ENCODE measurements around the gene GALT. TPM values are rescaled to one million over a fixed set of nuclear protein-coding genes. Genes with fewer than 3 reads are reported as not detected.
A peak's percentile ranks its signal among the peaks of the same experiment; 100 is the strongest.

Gene GALT
- total and polyA plus RNA-seq, 9 donors, result 33.1 to 63.3 (median 45.2) TPM

GRCh38 chr9:34625186-34625486 lies 21.3 kb upstream of the GALT start:
- 15 to 37% (median 22%) methylated on average over 3 of the region's 3 CpGs for WGBS, 3 donors
- intact Hi-C loops (cut with DNase I), result no loop called here
- Histone ChIP-seq H3K4me1 (ENCODE audit: insufficient read depth) (peaks cover 4% of the 10 kb centered on the region), H3K27me3 (peaks cover 12% of the 10 kb centered on the region), H3K27ac (no peak overlapping the region), H3K36me3 (no peaks in the 10 kb centered on the region), H3K4me3 (no peak overlapping the region), H3K9me3 (no peaks in the 10 kb centered on the region)
- DNase-seq, result no peak
- TF ChIP-seq EP300 (IDR thresholded peaks at IDR 0.05) (no peak), POLR2A (IDR thresholded peaks at IDR 0.05) (no peak)
- TF ChIP-seq, protein P1, sequence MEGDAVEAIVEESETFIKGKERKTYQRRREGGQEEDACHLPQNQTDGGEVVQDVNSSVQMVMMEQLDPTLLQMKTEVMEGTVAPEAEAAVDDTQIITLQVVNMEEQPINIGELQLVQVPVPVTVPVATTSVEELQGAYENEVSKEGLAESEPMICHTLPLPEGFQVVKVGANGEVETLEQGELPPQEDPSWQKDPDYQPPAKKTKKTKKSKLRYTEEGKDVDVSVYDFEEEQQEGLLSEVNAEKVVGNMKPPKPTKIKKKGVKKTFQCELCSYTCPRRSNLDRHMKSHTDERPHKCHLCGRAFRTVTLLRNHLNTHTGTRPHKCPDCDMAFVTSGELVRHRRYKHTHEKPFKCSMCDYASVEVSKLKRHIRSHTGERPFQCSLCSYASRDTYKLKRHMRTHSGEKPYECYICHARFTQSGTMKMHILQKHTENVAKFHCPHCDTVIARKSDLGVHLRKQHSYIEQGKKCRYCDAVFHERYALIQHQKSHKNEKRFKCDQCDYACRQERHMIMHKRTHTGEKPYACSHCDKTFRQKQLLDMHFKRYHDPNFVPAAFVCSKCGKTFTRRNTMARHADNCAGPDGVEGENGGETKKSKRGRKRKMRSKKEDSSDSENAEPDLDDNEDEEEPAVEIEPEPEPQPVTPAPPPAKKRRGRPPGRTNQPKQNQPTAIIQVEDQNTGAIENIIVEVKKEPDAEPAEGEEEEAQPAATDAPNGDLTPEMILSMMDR (IDR thresholded peaks at IDR 0.05), result no peak

DNA sequence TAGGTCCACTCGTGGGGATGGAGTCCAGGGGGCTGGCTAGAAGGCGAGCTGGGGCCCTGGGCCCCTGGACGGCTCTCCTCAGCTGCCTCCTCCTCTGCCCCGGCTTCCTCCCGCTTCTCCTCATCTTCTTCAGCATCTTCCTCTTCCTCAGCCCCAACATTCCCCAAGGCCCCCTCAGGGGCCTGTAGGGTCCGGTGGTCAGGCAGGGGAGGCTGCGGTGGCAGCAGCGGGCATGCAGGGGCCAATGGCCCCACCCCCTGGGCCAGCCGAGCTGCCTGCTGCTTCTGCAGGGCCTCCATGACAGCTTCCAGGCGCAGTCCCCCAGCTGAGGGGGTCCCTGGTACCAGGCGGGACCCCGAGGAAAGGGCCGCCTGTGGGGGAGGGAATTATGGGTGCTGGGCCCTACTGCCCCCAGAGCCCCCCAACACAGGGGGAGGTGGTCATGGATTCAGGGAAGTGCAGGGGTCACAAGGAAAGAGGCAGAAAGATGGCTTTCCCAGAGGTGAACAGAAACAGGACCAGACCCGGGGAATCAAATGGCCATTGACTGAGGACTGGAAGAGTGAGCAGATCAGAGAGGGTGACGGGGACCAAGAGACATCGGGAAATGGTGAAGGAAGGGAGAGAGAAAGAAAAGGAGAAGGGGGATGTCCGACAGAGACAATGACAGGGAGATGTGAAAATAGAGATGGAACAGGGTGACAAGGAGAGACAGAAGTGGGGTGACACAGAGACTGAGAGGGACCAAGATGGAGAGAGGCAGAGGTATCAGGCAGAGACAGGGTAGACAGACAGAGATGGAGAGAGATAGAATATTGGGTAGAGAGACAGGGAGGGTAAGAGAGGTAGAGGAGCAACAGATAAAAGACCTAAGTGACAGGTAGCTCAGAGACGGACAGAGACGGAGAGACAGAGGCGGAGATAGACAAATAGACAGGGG lies 18.5 kb upstream of the GALT start:
- DNase-seq, result no peak
- TF ChIP-seq, protein P1 (IDR thresholded peaks at IDR 0.05), result no peak
- no peak for TF ChIP-seq EP300 (IDR thresholded peaks at IDR 0.05)
- TF ChIP-seq POLR2A (IDR thresholded peaks at IDR 0.05), result no peak
- peaks cover 12% of the 10 kb centered on the region for H3K27me3 ChIP-seq
- no peaks in the 10 kb centered on the region for H3K9me3 ChIP-seq
- WGBS, 3 donors, result 32 to 37% (median 36%) methylated on average over 20 of the region's 20 CpGs
- H3K4me1 ChIP-seq (ENCODE audit: insufficient read depth), result peaks cover 4% of the 10 kb centered on the region
- no peak overlapping the region for H3K4me3 ChIP-seq
- H3K36me3 ChIP-seq, result no peaks in the 10 kb centered on the region
- intact Hi-C loops (cut with DNase I), result no loop called here
- H3K27ac ChIP-seq, result no peak overlapping the region

DNA sequence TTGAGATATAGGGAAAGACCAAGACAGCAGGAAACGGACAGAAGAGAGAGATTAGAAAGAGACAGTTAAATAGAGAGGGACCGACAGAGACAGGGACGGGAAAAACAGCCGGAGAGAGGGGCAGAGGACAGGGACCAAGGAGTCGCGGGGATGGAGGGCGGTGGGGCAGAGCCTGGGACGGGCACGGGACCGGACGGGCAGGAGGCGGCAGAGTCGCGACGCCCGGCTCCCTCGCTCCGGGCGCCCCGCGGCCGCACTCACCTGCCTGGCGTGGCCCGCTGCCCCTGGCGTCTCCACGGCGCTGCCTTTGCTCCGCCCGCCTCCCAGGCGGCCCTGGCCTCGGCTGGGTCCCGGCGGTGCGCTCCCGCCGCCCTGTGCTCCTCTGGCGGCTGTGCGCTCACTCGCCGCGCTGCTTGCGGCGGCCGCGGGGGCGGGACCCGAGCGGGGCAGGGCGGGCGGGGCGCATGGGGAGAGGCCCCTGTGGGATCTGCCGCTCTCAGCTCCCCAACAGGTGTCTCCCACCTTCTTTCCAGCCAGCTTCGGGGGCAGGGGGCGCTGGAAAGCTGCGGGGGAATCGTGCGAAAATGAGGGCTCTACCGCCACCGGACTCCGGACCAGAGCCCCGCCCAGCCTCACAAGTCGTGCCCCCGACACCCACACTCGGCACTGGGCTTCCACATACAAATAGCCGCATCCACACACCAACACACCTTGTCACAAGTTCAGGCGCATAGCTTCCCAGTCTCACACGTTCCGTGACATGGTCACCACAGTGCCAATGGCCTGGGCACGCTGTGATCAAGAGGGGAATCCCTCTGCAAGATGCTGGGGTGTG lies 17.6 kb upstream of the GALT start, which contains the start of gene ARID3C:
Gene ARID3C (minus strand): TSS at position 411 of the 835 bp plus-strand sequence. CDS start 1,052 bp downstream, outside the sequence.
- Histone ChIP-seq H3K27ac (no peak within 1 kb of the TSS), H3K27me3 (peaks cover 12% of the 10 kb centered on the region), H3K9me3 (no peaks in the 10 kb centered on the region), H3K4me1 (ENCODE audit: insufficient read depth) (peaks cover 4% of the 10 kb centered on the region), H3K36me3 (no peaks in the 10 kb centered on the region), H3K4me3 (peak within 1 kb of the TSS; percentile 11)
- 1 to 2% (median 2%) methylated on average over 47 to 69 of the region's 69 CpGs for WGBS, 3 donors
- peak in 1 of 5 donors; percentile 56 for DNase-seq
- TF ChIP-seq EP300 (IDR thresholded peaks at IDR 0.05), result no peak
- TF ChIP-seq, protein P1 (IDR thresholded peaks at IDR 0.05), result no peak
- TF ChIP-seq POLR2A (IDR thresholded peaks at IDR 0.05), result no peak
- intact Hi-C loops (cut with DNase I), result no loop called here

- H3K27me3 ChIP-seq, result peaks cover 12% of the 10 kb centered on the region
- WGBS, 3 donors, result 18 to 26% (median 19%) methylated on average over 5 of the region's 5 CpGs
- no peak overlapping the region for H3K4me3 ChIP-seq
These were observed 17.0 kb upstream of the GALT start for GRCh38 chr9:34629491-34629808.

More at GRCh38 chr9:34629491-34629808, 17.0 kb upstream of the GALT start:
- no peak for TF ChIP-seq POLR2A (IDR thresholded peaks at IDR 0.05)
- no peak for TF ChIP-seq EP300 (IDR thresholded peaks at IDR 0.05)
- TF ChIP-seq, protein P1 (IDR thresholded peaks at IDR 0.05), result no peak
- H3K9me3 ChIP-seq, result no peaks in the 10 kb centered on the region
- no peak overlapping the region for H3K27ac ChIP-seq
- DNase-seq, result no peak
- intact Hi-C loops (cut with DNase I), result no loop called here
- no peaks in the 10 kb centered on the region for H3K36me3 ChIP-seq
- H3K4me1 ChIP-seq (ENCODE audit: insufficient read depth), result peaks cover 4% of the 10 kb centered on the region
